Fibroblast of skin of back (primary cell): ENCODE measurements around the gene PIAS4.

Source experiments
- DNase-seq: peaks from one replicate; pipeline ENCODE4 v3.0.0-alpha.2; 2013

The PIAS4 gene

DNA sequence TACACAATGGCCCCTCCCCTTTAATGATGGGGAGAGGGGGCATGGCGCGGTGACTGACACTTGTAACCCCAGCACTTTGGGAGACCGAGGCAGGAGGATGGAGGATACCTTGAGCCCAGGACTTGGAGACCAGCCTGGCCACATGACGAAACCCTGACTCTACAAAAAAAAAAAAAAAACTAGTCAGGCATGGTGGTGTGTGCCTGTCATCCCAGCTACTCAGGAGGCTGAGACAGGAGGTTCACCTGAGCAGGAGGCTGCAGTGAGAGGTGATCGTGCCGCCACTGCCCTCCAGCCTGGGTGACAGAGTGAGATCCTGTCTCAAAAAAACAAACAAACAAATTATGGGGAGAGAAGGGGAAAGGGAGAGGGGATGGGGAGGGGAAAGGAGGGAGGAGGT is 72.9 kb downstream of the PIAS4 start:
- DNase-seq: no peak

GRCh38 chr19:4081441-4082129 is 74.0 kb downstream of the PIAS4 start:
- DNase-seq: no peak

GRCh38 chr19:4082172-4082571 is 74.6 kb downstream of the PIAS4 start:
- no peak for DNase-seq

- DNase-seq: no peak
These were observed 76.4 kb downstream of the PIAS4 start for GRCh38 chr19:4083677-4084546.

GRCh38 chr19:4084547-4084877 is 77.0 kb downstream of the PIAS4 start:
- DNase-seq: no peak

DNA sequence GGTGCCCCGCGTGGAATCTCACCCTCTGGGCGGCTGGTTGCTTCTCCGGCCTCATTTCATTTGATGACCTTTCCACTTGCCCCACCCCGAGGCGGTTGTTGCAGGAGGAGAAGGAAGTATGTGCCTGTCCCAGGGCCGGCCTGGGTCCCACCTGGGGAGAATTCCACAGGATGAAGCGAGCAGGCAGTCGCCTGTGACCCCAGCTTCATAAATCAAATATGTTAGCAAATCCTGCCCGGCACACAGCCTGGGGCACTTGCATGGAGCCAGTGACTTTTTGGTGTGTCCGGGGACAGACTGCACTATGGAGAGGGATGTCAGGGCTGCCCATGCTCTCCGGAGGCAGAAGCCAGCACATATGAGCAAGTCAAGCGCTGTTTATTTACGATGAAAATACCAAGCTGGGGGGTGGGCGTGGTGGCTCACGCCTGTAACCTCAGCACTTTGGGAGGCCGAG is 78.9 kb downstream of the PIAS4 start:
- DNase-seq: no peak

DNA sequence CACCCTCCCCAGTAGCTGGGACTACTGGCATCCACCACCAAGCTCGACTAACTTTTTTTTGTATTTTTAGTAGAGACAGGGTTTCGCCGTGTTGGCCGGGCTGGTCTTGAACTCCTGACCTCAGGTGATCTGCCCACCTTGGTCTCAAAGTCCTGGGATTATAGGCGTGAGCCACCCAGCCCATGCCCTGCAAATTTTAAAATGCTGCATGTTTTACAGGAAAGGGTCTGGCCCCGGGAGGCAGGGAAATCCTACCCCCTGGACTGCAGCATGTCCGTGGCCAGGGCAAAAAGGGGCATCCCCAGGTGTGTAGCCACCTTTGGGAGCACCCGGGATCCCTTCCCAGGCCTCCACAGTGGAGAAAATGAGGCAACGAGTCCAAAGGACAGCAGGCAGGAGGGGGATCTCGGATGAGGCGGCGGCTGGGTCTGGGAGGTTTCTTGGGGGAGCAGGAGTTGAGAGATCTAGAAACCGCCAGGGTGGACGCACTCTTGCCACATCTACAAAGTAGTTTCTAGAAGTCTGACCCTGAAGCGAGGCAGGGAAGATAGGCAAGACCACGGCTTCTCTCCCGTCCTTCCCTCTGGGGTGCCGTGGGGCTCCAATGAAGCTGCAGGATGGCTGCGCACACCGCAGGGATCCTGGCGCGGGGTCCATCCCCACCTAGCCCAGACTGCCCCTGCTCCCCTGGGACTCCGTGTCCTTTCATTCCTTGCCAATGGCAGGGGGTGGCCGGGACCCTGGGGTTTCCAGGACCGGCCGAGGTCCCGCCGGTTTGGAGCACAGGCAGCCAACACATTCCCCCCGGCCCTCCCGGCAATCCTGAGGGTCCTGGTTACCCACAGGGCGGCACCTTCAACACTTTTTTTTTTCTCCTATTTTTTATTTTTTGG is 80.5 kb downstream of the PIAS4 start:
- DNase-seq: no peak

DNA sequence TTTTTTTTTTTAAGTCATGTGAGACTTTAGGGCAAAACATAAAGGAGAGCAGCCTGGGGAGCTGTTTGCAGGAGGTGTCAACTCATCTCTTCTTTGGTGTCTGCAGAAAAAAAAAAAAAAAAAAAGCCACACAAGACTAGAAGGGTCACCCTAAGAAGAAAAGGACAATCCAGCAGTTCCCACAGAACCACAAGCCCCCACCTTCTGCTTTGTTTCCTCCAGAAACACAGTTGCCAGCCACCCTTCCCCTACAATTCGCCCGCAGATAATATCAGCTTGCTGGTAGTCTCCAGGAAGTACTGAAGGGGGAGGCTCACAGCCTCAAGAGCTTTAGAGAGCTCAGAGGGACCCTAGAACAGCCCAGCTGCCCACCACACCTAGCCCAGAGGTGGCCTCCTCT is 81.4 kb downstream of the PIAS4 start:
- no peak for DNase-seq
